ENCODE measurements around the gene EBF4.

Gene EBF4

GRCh38 chr20:2700913-2701620, 8.5 kb downstream of the EBF4 start:
- DNase-seq, result no peak

GRCh38 chr20:2701671-2702081, 9.1 kb downstream of the EBF4 start:
- no peak for DNase-seq

GRCh38 chr20:2703716-2704475, 11.3 kb downstream of the EBF4 start:
- DNase-seq, result no peak

GRCh38 chr20:2705931-2706645, 13.5 kb downstream of the EBF4 start:
- DNase-seq, result no peak

- no peak for DNase-seq
Measured at GRCh38 chr20:2706688-2707352, 14.2 kb downstream of the EBF4 start.

- DNase-seq, result no peak
Measured at GRCh38 chr20:2707353-2708072, 14.9 kb downstream of the EBF4 start.

- DNase-seq, result no peak
Measured at GRCh38 chr20:2708073-2708415, 15.5 kb downstream of the EBF4 start.

- no peak for DNase-seq
Measured at GRCh38 chr20:2708665-2709064, 16.1 kb downstream of the EBF4 start.

GRCh38 chr20:2709205-2709981, 16.8 kb downstream of the EBF4 start:
- DNase-seq, result no peak

- no peak for DNase-seq
Measured at GRCh38 chr20:2713285-2713684, 20.7 kb downstream of the EBF4 start.

- DNase-seq, result no peak
Measured at GRCh38 chr20:2729251-2729713, 36.7 kb downstream of the EBF4 start.

- DNase-seq, result no peak
Measured at GRCh38 chr20:2729791-2730190, 37.2 kb downstream of the EBF4 start.

GRCh38 chr20:2734899-2735298, 42.3 kb downstream of the EBF4 start:
- no peak for DNase-seq

- DNase-seq, result no peak
Measured at GRCh38 chr20:2736441-2736840, 43.9 kb downstream of the EBF4 start.

GRCh38 chr20:2738331-2739041, 45.9 kb downstream of the EBF4 start:
- no peak for DNase-seq

- DNase-seq, result no peak
Measured at GRCh38 chr20:2739042-2739398, 46.4 kb downstream of the EBF4 start.

- no peak for DNase-seq
Measured at GRCh38 chr20:2740702-2741101, 48.1 kb downstream of the EBF4 start.

- no peak for DNase-seq
Measured at GRCh38 chr20:2741463-2741862, 48.9 kb downstream of the EBF4 start.

GRCh38 chr20:2741881-2742280, 49.3 kb downstream of the EBF4 start:
- no peak for DNase-seq

GRCh38 chr20:2742431-2742830, 49.9 kb downstream of the EBF4 start:
- DNase-seq, result no peak

GRCh38 chr20:2742934-2743559, 50.5 kb downstream of the EBF4 start:
- no peak for DNase-seq
